HG03469 (cell line): Measurements from ENCODE around the gene ARHGEF19.
A peak's percentile ranks its signal among the peaks of the same experiment; 100 is the strongest.

Experiments used
- ATAC-seq: cut with Tn5 transposase; IDR thresholded peaks from one replicate; pipeline ENCODE4 v1.9.1; 2021; ENCODE audit warnings: mild to moderate bottlenecking, moderate library complexity, moderate number of reproducible peaks; ENCODE audit not compliant: unreplicated experiment

ARHGEF19 gene

DNA sequence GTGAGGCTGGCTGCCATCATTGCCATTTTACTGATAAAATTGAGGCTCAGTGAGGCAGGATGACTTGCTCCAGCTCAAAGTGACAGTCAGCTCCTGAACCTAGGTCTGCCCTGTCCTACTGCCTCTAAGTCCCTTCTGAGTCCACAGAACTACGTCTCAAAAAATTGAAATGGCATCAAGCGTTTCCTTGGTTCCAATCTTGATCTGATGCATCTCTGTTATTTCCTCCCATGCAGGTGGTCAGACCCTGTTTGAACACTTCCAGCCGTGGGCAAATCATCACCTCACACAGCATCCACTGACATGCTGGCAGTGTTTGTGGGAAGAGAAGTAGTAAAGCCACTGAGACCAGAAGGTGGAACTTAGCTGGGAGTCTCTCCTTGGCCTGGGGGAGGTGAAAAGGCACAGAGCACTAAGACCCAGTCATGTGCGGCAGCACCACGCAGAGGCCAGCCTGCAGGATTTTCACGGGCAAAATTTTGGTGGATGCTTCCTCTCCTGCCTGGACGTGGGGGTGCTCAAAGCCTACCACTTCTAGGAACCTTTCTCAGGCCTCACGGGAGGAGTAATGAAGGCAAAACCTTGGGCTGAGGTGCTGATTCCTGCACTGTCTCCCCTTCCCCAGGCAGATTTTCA is 32.3 kb upstream of the ARHGEF19 start:
- no peak for ATAC-seq

- ATAC-seq: no peak
Measured at GRCh38 chr1:16243936-16244649, 31.6 kb upstream of the ARHGEF19 start.

- ATAC-seq: no peak
Measured at GRCh38 chr1:16243215-16243610, 30.8 kb upstream of the ARHGEF19 start.

DNA sequence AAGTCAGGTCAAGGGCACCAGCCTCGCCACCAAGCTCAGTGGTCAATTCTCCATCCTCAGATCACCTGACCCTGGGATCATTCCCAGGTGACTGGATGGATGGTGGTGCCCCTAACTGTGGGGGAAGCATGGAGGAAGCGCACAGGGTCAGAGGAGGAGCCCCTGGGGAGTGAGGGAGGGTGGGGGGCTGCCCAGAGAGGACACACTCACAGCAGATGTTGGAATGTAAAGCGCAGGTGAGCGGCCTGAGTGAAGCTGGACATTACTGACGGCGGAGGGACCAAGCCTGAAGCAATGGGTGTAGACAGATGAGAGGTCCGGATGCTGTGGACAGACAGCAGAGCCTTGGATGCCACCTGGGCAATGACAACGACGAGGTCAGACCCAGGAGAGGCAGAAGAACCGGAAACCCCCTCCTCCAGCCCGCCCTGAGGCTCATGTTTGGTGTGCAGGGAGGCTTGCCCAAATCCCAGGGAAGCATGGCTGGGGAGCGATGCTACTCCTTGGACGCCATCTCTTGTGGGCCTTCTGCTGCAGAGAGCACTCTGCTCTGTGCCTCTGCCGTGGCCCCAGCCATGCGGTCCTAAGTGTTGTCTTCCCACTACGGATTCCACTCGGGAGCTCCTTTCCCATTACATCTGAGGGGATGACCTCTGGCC is 30.2 kb upstream of the ARHGEF19 start:
- ATAC-seq: no peak

- ATAC-seq: no peak
Measured at GRCh38 chr1:16241221-16241708, 28.8 kb upstream of the ARHGEF19 start.

GRCh38 chr1:16239972-16240491 is 27.6 kb upstream of the ARHGEF19 start:
- no peak for ATAC-seq

DNA sequence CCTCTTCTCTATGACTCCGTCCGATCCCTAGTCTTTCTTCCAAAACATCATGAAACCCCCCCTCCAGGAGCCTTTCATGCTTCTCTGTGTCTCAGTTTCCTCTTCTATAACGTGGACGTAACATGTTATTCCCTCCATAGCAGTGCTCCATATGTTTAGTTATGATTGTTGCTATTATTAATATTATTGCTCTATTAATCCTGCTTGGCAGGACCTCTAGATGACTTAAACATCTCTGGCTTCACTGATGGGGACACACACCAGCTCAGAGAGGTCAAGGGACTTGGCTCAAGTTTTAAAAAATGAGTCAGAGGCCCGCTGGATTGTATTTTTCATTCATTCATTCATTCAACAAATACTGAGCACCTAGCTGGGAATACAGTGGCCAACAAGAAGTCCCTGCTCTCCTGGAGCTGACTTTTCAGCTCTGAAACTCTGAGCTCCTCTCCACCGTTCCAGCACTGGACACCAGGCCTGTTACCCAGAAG is 24.9 kb upstream of the ARHGEF19 start:
- ATAC-seq: no peak

DNA sequence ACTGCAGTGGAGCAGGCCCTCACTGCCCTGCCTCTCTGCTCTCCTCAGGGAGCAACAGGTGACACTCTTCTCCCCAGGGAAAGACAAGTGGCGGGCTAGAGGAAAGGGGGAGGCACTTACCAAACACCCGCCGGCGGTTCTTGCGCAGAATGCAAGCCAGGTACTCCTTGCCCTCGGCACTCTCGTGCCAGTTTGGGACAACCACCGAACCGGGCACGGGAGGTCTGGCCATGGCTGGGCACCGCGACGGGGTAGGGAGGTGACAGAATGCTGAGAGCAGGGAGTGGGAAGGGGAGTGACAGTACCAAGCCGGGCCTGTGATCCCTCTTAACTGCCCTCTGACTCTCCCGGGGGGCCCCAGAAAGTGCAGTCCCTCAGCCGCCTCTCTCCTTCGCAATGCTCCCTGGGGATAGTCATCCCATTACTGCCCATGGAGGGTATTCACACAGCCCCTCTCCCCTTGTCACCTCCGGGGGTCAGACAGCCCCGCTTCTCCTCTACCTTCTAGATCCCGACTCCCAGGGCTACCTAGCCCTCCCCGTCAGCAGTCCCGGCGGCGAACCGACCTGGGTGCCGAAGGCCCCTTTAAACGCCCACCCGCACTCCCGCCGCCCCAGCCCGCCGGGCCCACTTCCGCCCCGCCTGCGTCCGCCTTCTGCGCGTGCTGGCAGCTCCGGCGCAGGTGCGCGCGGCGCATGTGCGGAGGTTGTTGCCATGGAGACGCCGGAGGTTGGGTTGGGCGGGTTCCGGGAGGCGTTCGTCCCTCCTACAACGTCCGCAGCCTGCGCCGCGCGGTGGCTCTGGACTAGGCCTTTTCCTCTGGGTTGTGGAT is 24.3 kb upstream of the ARHGEF19 start, which contains the start of gene CPLANE2:
TSS of gene CPLANE2 (minus strand) at position 673 of the 832 bp plus-strand sequence. CDS start at position 232, 441 bp downstream.
- ATAC-seq: peak; percentile 57

DNA sequence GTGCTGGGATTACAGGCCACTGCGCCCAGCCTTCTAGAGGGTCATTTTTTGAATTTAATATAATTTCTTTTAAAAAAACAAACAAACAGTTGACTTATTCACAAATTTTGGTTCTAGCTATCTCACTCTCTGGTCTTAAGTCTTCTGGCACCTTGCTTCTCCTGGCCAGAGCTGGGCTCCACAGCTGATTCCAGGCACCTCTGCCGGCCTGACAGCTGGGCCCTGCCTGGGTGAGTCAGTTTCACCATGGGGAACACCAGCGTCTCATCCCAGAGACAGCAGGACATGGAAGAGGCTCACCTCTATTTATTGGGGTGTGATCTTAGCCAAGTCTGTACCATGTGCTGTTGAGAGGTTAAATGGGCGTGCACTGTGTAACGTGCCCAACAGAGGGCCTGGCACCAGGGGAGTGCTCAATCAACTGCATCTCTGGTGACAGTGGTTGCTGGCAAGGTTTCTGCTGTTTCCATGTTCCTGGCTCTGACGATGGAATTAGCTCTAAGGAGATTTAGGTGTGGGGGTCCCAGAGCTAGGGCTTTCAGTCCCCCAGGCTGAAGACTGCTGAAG is 23.6 kb upstream of the ARHGEF19 start:
- ATAC-seq: no peak

DNA sequence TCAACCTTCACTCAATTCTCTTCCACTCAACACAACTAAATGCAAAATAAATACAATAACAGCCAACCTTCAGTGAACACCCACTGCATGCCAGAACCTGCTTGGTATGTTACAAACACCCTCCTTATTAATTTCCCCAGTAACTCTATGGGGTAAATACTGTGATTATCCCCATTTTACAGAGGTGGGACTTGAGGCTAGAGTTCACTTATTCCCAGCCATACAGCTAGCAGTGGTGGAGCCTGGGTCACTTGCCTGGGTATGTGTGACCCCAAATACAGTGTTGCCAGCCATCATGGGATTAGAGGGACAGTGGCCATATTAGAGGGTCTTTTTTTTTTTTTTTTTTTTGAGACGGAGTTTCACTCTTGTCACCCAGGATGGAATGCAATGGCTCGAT is 22.9 kb upstream of the ARHGEF19 start:
- ATAC-seq: no peak

DNA sequence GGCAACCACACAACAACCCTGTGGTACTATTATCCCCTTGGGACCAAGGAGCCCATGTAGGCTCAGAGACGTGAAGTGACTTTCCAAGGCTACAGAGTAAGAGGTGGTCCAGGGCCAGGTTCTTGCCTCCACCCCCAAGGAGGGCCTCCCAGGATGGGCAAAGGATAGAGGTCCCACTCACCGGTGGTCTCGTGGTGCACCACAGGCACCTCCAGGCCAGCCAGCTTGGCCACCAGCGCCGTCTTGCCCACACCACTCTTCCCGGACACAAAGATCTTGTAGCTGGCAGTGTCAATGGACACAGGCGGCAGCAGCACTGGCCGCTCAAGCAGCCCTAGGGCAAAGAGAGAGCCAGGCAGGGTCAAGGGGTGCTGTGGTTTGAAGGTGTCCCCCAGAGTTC is 21.0 kb upstream of the ARHGEF19 start:
- no peak for ATAC-seq

- ATAC-seq: no peak
Measured at GRCh38 chr1:16232316-16232710, 19.9 kb upstream of the ARHGEF19 start.

- ATAC-seq: no peak
Measured at GRCh38 chr1:16231331-16232315, 19.2 kb upstream of the ARHGEF19 start.

DNA sequence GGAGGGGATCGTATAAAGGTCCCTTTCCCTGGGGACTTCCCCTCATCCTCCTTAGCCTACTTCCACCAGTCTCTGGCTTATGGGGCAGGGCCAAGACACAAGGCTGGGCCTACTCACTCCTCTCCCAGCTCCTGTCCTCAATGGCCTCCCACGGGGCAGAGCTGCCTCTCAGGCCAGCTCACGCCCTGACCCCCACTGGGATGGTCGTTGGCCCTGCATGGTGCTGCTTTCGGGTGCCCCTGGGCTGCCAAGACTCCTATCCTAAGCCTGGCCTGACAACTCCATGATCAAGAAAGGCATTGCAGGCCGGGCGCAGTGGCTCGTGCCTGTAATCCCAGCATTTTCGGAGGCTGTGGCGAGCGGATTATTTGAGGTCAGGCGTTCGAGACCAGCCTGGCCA is 18.3 kb upstream of the ARHGEF19 start:
- ATAC-seq: no peak

DNA sequence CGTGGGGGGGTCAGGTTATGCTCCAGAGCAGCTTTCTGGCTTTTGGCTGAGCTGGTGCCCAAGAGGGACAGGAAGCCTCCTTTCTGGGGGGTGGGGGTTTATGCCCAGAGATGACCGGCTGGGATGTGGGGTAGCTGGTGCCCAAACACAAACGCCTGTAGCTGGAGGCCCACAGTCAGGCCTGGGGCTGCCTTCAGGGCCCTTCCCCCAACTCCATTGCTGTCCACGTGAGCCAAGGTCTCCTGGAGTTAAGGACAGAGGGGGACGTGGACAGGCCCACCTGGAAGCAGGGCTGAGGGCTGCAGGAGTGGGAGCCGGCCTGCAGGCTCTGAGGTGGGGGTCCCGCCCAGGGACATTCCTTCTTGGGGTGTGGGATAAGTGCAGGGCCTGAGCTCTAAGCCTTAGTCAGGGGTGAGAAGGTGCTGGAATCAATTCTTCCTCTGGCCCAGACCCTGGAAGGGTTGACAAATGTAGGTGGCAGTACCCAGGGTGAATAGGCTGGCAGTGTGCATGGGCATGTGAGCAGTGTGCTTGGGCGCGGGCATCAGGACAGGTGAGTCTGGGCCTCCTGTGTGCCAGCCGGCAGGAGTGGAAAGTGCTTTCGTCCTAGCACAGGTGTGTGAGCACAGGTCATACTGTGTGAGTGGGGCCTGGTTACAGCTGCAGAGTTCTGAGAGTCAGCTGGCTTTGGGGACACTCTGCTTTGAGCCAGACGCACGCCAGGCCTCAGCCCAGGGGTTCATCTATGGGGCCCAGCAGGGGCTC is 17.7 kb upstream of the ARHGEF19 start:
- ATAC-seq: no peak

- no peak for ATAC-seq
Measured at GRCh38 chr1:16226490-16227179, 14.2 kb upstream of the ARHGEF19 start.

GRCh38 chr1:16226129-16226489 is 13.7 kb upstream of the ARHGEF19 start:
- no peak for ATAC-seq

DNA sequence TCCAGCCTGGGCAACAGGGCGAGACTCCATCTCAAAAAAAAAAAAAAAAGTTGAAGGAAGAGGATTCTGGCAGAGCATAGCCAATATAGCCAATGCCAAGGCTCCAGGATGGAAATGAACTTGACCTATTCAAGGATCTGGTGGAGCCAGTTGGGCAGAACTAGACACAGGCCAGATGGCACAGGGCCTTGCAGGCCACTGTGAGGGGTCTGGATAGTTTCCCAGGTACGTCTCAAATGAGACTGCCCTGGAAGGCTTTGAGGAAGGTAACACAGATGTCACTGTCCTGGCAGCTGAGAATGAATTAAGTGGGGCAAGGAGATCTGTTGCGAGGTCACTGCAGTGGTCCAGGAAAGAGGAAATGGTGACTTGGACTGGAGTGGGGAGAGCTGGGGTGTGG is 12.0 kb upstream of the ARHGEF19 start:
- no peak for ATAC-seq
